ENCODE data around the gene TPSAB1. TPM values are rescaled to one million over a fixed set of nuclear protein-coding genes. Genes with fewer than 3 reads are reported as not detected.

The TPSAB1 gene
- total and polyA plus RNA-seq, 10 of the 15 experiments (the other 5 are each of a cell fraction or from before 2014, with no cell fraction given): 0.06 TPM; not detected in 9

DNA sequence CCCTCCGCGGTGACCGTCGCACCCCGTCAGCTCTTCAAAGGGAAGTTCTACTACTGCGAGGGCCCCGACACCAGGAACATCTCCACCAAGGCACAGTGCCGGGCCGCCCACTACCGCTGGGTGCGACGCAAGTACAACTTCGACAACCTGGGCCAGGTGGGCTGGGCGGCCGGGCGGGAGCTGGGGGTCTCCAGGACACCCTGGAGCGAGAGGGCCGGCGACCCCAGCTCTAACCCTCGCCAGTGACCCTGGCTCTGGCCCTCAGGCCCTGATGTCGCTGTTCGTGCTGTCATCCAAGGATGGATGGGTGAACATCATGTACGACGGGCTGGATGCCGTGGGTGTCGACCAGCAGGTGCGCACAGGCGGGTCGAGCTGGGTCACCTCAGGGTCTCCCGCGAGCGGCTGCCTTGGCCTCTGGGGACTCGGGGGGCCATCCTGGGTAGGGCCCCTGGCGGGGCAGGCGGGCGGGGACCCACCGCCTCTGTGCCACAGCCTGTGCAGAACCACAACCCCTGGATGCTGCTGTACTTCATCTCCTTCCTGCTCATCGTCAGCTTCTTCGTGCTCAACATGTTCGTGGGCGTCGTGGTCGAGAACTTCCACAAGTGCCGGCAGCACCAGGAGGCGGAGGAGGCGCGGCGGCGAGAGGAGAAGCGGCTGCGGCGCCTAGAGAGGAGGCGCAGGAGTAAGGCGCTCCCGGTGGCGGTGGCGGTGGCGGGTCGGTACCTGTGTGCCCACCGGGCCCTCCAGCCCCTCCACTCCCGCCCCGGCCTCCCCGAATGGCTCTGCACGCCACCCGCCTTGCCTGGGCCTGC, 28.8 kb upstream of the TPSAB1 start (continued):
- TF ChIP-seq, protein P1, sequence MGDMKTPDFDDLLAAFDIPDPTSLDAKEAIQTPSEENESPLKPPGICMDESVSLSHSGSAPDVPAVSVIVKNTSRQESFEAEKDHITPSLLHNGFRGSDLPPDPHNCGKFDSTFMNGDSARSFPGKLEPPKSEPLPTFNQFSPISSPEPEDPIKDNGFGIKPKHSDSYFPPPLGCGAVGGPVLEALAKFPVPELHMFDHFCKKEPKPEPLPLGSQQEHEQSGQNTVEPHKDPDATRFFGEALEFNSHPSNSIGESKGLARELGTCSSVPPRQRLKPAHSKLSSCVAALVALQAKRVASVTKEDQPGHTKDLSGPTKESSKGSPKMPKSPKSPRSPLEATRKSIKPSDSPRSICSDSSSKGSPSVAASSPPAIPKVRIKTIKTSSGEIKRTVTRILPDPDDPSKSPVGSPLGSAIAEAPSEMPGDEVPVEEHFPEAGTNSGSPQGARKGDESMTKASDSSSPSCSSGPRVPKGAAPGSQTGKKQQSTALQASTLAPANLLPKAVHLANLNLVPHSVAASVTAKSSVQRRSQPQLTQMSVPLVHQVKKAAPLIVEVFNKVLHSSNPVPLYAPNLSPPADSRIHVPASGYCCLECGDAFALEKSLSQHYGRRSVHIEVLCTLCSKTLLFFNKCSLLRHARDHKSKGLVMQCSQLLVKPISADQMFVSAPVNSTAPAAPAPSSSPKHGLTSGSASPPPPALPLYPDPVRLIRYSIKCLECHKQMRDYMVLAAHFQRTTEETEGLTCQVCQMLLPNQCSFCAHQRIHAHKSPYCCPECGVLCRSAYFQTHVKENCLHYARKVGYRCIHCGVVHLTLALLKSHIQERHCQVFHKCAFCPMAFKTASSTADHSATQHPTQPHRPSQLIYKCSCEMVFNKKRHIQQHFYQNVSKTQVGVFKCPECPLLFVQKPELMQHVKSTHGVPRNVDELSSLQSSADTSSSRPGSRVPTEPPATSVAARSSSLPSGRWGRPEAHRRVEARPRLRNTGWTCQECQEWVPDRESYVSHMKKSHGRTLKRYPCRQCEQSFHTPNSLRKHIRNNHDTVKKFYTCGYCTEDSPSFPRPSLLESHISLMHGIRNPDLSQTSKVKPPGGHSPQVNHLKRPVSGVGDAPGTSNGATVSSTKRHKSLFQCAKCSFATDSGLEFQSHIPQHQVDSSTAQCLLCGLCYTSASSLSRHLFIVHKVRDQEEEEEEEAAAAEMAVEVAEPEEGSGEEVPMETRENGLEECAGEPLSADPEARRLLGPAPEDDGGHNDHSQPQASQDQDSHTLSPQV (IDR thresholded peaks at IDR 0.05): no peak
- TF ChIP-seq EP300 (IDR thresholded peaks at IDR 0.05; ENCODE audit: borderline replicate concordance in 1 of 2, control insufficient read depth in 1 of 2, low read depth in 2 of 2, low read length in 2 of 2) (no peak), BRCA1 (IDR thresholded peaks at IDR 0.05; ENCODE audit: low read depth, low read length) (no peak), TCF12 (IDR thresholded peaks at IDR 0.05; ENCODE audit: low read depth, low read length) (no peak), POLR2AphosphoS2 (IDR thresholded peaks at IDR 0.05; ENCODE audit: low read depth, low read length) (no peak), PAX8 (IDR thresholded peaks at IDR 0.05) (no peak), TBL1XR1 (IDR thresholded peaks at IDR 0.05; ENCODE audit: low read depth, low read length) (no peak), ETV6 (conservative IDR thresholded peaks at IDR 0.05 in 1 of 2, IDR thresholded peaks at IDR 0.05 in 1 of 2; ENCODE audit: borderline replicate concordance in 1 of 2, low read depth in 1 of 2) (no peak), NFIC (IDR thresholded peaks at IDR 0.05; ENCODE audit: low read depth, low read length) (no peak), WRNIP1 (IDR thresholded peaks at IDR 0.05; ENCODE audit: borderline replicate concordance, low read depth, low read length) (no peak), RAD21 (IDR thresholded peaks at IDR 0.05; ENCODE audit: insufficient read depth, low read depth, low read length) (no peak), CREB1 (IDR thresholded peaks at IDR 0.05; ENCODE audit: low read depth) (no peak), NFXL1 (IDR thresholded peaks at IDR 0.05; ENCODE audit: borderline replicate concordance) (no peak), SMAD1 (IDR thresholded peaks at IDR 0.05; ENCODE audit: low read depth, partially characterized antibody) (no peak), BACH1 (IDR thresholded peaks at IDR 0.05; ENCODE audit: borderline replicate concordance) (no peak)
- TF ChIP-seq, protein P2, sequence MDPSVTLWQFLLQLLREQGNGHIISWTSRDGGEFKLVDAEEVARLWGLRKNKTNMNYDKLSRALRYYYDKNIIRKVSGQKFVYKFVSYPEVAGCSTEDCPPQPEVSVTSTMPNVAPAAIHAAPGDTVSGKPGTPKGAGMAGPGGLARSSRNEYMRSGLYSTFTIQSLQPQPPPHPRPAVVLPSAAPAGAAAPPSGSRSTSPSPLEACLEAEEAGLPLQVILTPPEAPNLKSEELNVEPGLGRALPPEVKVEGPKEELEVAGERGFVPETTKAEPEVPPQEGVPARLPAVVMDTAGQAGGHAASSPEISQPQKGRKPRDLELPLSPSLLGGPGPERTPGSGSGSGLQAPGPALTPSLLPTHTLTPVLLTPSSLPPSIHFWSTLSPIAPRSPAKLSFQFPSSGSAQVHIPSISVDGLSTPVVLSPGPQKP (IDR thresholded peaks at IDR 0.05; ENCODE audit: low read depth, low read length): no peak
- TF ChIP-seq, protein P3, sequence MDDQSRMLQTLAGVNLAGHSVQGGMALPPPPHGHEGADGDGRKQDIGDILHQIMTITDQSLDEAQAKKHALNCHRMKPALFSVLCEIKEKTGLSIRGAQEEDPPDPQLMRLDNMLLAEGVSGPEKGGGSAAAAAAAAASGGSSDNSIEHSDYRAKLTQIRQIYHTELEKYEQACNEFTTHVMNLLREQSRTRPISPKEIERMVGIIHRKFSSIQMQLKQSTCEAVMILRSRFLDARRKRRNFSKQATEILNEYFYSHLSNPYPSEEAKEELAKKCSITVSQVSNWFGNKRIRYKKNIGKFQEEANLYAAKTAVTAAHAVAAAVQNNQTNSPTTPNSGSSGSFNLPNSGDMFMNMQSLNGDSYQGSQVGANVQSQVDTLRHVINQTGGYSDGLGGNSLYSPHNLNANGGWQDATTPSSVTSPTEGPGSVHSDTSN (IDR thresholded peaks at IDR 0.05; ENCODE audit: insufficient replicate concordance, low read depth, low read length): no peak

Data from GM12878 (cell line).